SK-N-SH treated with all-trans-retinoic acid at 6 μM for 48 hours (cell line): Measurements from ENCODE around the gene HECTD4.

Experiments used
- ISL1 ChIP-seq: fragments of 250-450 bp; sonication (Bioruptor Pico); IDR thresholded peaks from 2 replicates; pipeline ENCODE4 v2.1.2; 2022; ENCODE audit warnings: mild to moderate bottlenecking, moderate library complexity
- PPARA ChIP-seq: fragments of 250-450 bp; sonication (Bioruptor Pico); IDR thresholded peaks from 2 replicates; pipeline ENCODE4 v1.5.0; 2020; ENCODE audit warnings: mild to moderate bottlenecking, borderline replicate concordance

DNA sequence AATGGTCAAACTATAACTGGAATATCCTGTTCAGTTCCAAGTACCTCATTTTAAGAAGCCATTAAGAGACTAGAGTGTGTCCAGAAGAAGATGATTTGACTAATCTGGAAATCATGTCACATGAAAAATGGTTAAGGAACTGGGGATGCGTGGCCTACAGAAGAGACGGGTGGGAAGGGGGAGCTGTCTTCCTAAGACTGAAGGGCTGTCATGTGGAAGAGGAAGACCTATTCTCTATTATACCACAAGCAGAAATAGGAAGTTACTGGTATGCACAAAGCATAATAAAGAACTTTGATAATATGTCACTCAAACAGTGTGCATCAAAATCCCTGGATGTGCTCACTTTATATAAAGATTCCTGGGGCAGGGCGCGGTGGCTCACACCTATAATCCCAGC, 50.3 kb downstream of the HECTD4 start:
- TF ChIP-seq PPARA (CRISPR knock-in tag) (no peak), ISL1 (no peak)
